ENCODE measurements around the gene MAS1.

Gene MAS1

GRCh38 chr6:159908979-159909378, 18.2 kb downstream of the MAS1 start:
- no peak for DNase-seq (ENCODE audit: low spot score)
- in situ Hi-C loops (cut with MboI; ENCODE audit: low pct_unique_long_range_greater_than_20kb, low sequenced_read_pairs, unreplicated experiment) = no loop called here
- TF ChIP-seq, protein P1, sequence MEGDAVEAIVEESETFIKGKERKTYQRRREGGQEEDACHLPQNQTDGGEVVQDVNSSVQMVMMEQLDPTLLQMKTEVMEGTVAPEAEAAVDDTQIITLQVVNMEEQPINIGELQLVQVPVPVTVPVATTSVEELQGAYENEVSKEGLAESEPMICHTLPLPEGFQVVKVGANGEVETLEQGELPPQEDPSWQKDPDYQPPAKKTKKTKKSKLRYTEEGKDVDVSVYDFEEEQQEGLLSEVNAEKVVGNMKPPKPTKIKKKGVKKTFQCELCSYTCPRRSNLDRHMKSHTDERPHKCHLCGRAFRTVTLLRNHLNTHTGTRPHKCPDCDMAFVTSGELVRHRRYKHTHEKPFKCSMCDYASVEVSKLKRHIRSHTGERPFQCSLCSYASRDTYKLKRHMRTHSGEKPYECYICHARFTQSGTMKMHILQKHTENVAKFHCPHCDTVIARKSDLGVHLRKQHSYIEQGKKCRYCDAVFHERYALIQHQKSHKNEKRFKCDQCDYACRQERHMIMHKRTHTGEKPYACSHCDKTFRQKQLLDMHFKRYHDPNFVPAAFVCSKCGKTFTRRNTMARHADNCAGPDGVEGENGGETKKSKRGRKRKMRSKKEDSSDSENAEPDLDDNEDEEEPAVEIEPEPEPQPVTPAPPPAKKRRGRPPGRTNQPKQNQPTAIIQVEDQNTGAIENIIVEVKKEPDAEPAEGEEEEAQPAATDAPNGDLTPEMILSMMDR (IDR thresholded peaks at IDR 0.05; ENCODE audit: extremely low read depth, insufficient read depth, missing control alignments) = no peak

DNA sequence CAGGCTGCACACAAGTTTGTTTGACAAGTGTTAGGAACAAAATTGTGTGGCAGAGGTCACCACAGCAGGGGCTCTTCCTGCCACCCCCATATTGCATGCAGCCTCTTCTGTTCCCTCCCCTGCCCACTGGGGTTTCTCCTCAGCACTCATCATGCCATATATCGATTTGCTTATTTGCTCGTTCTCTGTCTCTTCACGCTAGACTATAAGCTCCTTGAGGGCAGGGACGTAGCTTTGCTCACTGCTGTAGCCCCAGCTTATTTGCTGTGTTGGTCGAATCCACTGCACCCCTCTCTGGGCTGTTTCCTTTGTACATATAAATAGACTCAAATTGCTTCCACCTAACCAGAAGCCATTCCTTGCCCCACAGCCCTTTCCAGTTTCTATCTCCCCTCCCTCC, 19.6 kb downstream of the MAS1 start:
- TF ChIP-seq, protein P1 (IDR thresholded peaks at IDR 0.05; ENCODE audit: extremely low read depth, insufficient read depth, missing control alignments) = no peak
- DNase-seq (ENCODE audit: low spot score) = no peak
- in situ Hi-C loops (cut with MboI; ENCODE audit: low pct_unique_long_range_greater_than_20kb, low sequenced_read_pairs, unreplicated experiment) = no loop called here

DNA sequence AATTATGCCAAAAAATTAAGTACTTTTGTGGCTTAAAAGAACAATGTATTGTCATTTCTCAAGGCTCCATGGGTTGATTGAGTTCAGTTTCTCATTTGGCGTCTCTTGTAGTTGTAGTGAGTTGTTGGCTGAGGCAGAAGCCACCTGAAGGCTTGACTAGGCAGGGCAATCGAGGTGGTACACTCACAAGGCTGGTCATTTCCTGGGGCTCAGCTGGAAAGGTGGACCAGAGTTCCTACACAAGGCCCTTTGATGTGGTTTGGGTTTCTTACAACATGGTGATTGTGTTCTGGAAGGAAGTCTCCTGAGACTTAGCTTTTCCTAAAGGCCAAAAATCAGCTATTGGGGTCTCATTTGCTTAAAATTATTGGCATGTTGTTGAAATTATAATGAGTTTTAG, 22.6 kb downstream of the MAS1 start:
- in situ Hi-C loops (cut with MboI; ENCODE audit: low pct_unique_long_range_greater_than_20kb, low sequenced_read_pairs, unreplicated experiment) = no loop called here
- DNase-seq (ENCODE audit: low spot score) = no peak
- TF ChIP-seq, protein P1 (IDR thresholded peaks at IDR 0.05; ENCODE audit: extremely low read depth, insufficient read depth, missing control alignments) = no peak

GRCh38 chr6:159913862-159914564, 23.2 kb downstream of the MAS1 start:
- DNase-seq (ENCODE audit: low spot score) = no peak
- TF ChIP-seq, protein P1 (IDR thresholded peaks at IDR 0.05; ENCODE audit: extremely low read depth, insufficient read depth, missing control alignments) = no peak
- in situ Hi-C loops (cut with MboI; ENCODE audit: low pct_unique_long_range_greater_than_20kb, low sequenced_read_pairs, unreplicated experiment) = no loop called here

DNA sequence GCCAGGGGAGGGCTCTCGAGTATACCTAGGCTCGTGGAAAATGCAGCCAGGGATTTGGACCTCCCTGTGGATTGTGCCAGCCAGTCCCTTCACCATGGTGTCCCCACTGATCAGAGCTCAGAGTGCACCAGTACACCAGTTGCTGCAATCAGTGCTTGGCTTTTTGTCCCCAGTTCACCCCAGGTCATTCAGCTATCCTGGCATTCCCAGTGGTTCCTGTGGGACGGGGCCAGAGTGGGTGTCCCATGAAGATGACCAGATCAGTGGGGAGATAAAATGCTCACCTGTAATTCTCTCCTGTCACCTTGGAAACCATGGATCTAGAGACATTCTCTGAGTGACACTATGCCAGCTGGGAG, 23.8 kb downstream of the MAS1 start:
- TF ChIP-seq, protein P1 (IDR thresholded peaks at IDR 0.05; ENCODE audit: extremely low read depth, insufficient read depth, missing control alignments) = no peak
- no peak for DNase-seq (ENCODE audit: low spot score)
- in situ Hi-C loops (cut with MboI; ENCODE audit: low pct_unique_long_range_greater_than_20kb, low sequenced_read_pairs, unreplicated experiment) = no loop called here

- TF ChIP-seq, protein P1 (IDR thresholded peaks at IDR 0.05; ENCODE audit: extremely low read depth, insufficient read depth, missing control alignments) = no peak
- in situ Hi-C loops (cut with MboI; ENCODE audit: low pct_unique_long_range_greater_than_20kb, low sequenced_read_pairs, unreplicated experiment) = no loop called here
- DNase-seq (ENCODE audit: low spot score) = no peak
Observed at GRCh38 chr6:159915397-159915796, 24.6 kb downstream of the MAS1 start.

Data from GM13977 (cell line).